ENCODE results near the gene MAN2A2.
"Not testable (repeated sequence)": the region's sequence is repeated elsewhere in the genome, so short reads cannot be mapped to it uniquely, and the experiment has no call there.

The MAN2A2 gene

DNA sequence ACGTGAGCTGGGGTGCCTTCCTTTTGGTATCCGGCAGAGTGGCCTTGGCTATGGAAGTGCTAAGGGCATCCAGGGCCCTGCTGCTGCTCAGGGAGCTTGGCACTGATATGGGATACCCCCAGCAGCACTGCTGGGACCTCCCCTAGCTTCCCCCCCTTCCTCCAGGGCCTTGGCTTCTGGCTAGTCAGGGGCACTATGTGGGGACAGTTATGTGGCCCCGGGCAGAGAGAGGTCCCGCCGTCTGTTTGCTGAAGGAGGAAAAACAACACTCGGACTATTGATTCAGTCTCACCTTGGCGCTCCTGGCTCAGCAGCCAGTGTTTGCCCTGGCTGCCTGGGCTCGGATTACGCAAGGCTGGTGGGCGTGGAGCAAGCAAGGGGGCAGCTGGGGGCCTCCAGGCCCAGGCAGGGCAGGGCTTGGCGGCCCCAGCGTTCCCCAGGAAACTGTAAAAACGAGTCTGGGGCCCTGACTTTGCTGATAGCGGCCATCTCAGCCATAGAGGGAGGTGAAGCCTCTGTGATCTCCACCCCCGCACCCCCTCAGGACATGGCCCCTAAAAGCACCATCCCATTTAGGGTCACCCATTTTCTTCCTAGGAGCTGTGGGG is 29.0 kb upstream of the MAN2A2 start:
- H3K9me3 ChIP-seq (ENCODE audit: control insufficient read depth, low read length) = no peaks in the 10 kb centered on the region
- peaks cover 19% of the 10 kb centered on the region for H3K36me3 ChIP-seq (ENCODE audit: control insufficient read depth, insufficient read depth, low read length)
- peak overlapping the region; percentile 11 for H3K9ac ChIP-seq (ENCODE audit: low read length)
- H3K4me1 ChIP-seq (ENCODE audit: control insufficient read depth, insufficient read depth, low read length) = peaks cover 39% of the 10 kb centered on the region
- no peaks in the 10 kb centered on the region for H3K27me3 ChIP-seq (ENCODE audit: control insufficient read depth, insufficient read depth, low read length)
- H3K4me3 ChIP-seq (ENCODE audit: low read length) = no peak overlapping the region

DNA sequence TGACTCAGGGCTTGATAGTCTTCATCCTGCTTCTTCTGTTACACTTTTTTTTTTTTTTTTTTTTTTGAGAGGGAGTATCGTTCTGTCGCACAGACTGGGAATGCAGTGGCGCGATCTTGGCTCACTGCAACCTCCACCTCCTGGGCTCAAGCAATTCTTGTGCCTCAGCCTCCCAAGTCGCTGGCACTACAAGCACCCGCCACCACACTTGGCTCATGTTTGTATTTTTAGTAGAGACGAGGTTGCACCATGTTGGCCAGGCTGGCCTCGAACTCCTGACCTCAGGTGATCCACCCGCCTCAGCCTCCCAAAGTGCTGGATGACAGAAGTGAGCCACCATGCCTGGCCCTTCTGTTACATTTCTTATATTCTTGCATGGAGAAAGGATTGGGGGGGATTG is 28.1 kb upstream of the MAN2A2 start:
- H3K9me3 ChIP-seq (ENCODE audit: control insufficient read depth, low read length); H3K9ac ChIP-seq (ENCODE audit: low read length); H3K4me3 ChIP-seq (ENCODE audit: low read length); H3K27me3 ChIP-seq (ENCODE audit: control insufficient read depth, insufficient read depth, low read length): not testable (repeated sequence)
- Histone ChIP-seq H3K36me3 (ENCODE audit: control insufficient read depth, insufficient read depth, low read length) (peaks cover 26% of the 10 kb centered on the region), H3K4me1 (ENCODE audit: control insufficient read depth, insufficient read depth, low read length) (peaks cover 30% of the 10 kb centered on the region)

DNA sequence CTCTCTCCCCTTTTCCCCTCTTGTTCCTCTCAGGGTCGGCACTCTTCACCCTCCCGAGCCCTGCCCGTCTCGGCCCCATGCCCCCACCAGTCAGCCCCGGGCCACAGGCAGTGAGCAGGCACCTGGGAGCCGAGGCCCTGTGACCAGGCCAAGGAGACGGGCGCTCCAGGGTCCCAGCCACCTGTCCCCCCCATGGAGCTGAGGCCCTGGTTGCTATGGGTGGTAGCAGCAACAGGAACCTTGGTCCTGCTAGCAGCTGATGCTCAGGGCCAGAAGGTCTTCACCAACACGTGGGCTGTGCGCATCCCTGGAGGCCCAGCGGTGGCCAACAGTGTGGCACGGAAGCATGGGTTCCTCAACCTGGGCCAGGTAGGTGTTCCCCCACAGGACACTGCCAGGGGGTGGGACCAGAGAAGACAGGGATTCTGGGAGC is 27.5 kb upstream of the MAN2A2 start:
- peaks cover 26% of the 10 kb centered on the region for H3K36me3 ChIP-seq (ENCODE audit: control insufficient read depth, insufficient read depth, low read length)
- no peaks in the 10 kb centered on the region for H3K27me3 ChIP-seq (ENCODE audit: control insufficient read depth, insufficient read depth, low read length)
- no peaks in the 10 kb centered on the region for H3K9me3 ChIP-seq (ENCODE audit: control insufficient read depth, low read length)
- peaks cover 24% of the 10 kb centered on the region for H3K4me1 ChIP-seq (ENCODE audit: control insufficient read depth, insufficient read depth, low read length)
- H3K4me3 ChIP-seq (ENCODE audit: low read length) = no peak overlapping the region
- H3K9ac ChIP-seq (ENCODE audit: low read length) = no peak overlapping the region

DNA sequence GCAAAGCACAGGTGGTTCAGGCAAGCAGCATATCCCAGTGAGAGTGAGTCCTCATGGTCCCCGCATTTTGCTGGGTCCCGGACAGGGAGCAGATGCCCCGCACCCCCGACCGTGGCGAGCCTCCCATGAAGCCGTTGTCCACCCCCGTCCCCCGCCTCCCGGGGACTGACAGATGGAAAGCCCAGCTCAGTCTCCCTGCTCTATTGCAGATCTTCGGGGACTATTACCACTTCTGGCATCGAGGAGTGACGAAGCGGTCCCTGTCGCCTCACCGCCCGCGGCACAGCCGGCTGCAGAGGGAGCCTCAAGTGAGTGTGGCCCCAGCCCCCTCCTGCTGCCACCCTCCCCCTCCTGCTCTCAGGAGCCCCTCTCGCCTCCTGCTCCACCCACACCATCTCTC is 27.1 kb upstream of the MAN2A2 start:
- H3K36me3 ChIP-seq (ENCODE audit: control insufficient read depth, insufficient read depth, low read length) = peaks cover 26% of the 10 kb centered on the region
- no peaks in the 10 kb centered on the region for H3K27me3 ChIP-seq (ENCODE audit: control insufficient read depth, insufficient read depth, low read length)
- no peaks in the 10 kb centered on the region for H3K9me3 ChIP-seq (ENCODE audit: control insufficient read depth, low read length)
- H3K4me3 ChIP-seq (ENCODE audit: low read length) = no peak overlapping the region
- H3K9ac ChIP-seq (ENCODE audit: low read length) = no peak overlapping the region
- peaks cover 22% of the 10 kb centered on the region for H3K4me1 ChIP-seq (ENCODE audit: control insufficient read depth, insufficient read depth, low read length)

DNA sequence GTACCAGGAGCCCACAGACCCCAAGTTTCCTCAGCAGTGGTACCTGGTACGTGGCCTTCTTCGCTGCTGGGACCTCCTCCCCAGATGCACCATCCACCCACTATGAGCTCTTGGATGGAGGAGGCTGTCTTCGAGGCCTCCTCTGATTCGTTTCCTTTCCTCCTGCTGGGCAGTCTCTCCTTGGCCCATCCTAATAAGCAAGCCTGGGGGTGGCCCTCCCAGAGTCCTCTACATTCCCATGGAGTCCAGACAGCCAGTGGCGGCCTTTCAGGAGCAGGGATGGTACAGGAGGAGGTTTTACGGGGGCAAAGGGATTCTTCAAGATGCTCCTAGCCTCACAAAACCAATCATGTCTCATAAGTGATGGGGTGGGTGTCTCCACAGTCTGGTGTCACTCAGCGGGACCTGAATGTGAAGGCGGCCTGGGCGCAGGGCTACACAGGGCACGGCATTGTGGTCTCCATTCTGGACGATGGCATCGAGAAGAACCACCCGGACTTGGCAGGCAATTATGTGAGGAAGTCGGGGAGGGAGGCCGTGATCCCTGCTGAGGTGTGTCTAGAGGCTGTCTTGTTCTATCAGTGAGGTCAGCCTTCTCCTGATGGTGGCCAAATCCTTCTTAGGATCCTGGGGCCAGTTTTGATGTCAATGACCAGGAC is 26.5 kb upstream of the MAN2A2 start:
- Histone ChIP-seq H3K36me3 (ENCODE audit: control insufficient read depth, insufficient read depth, low read length) (peaks cover 27% of the 10 kb centered on the region), H3K4me3 (ENCODE audit: low read length) (no peak overlapping the region), H3K4me1 (ENCODE audit: control insufficient read depth, insufficient read depth, low read length) (peaks cover 22% of the 10 kb centered on the region), H3K9ac (ENCODE audit: low read length) (no peak overlapping the region), H3K27me3 (ENCODE audit: control insufficient read depth, insufficient read depth, low read length) (no peaks in the 10 kb centered on the region), H3K9me3 (ENCODE audit: control insufficient read depth, low read length) (no peaks in the 10 kb centered on the region)

DNA sequence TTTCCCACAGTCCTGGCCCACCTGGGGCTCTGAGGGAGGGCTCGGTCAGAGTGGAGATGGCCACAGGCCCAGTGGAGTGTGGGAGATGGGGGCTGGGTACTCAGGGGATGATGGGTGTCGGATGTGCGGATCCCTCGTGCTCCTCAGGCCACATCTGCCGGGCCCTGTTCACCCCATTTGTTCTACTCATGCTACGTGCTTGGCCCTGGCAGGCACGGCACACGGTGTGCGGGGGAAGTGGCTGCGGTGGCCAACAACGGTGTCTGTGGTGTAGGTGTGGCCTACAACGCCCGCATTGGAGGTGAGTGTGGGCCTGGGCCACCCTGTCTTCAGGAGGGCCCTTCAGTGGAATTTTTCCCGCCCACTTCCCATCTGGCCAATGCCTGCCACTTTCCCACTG is 25.8 kb upstream of the MAN2A2 start:
- Histone ChIP-seq H3K9me3 (ENCODE audit: control insufficient read depth, low read length) (no peaks in the 10 kb centered on the region), H3K27me3 (ENCODE audit: control insufficient read depth, insufficient read depth, low read length) (no peaks in the 10 kb centered on the region), H3K4me3 (ENCODE audit: low read length) (no peak overlapping the region), H3K9ac (ENCODE audit: low read length) (no peak overlapping the region), H3K4me1 (ENCODE audit: control insufficient read depth, insufficient read depth, low read length) (peaks cover 22% of the 10 kb centered on the region), H3K36me3 (ENCODE audit: control insufficient read depth, insufficient read depth, low read length) (peaks cover 33% of the 10 kb centered on the region)

DNA sequence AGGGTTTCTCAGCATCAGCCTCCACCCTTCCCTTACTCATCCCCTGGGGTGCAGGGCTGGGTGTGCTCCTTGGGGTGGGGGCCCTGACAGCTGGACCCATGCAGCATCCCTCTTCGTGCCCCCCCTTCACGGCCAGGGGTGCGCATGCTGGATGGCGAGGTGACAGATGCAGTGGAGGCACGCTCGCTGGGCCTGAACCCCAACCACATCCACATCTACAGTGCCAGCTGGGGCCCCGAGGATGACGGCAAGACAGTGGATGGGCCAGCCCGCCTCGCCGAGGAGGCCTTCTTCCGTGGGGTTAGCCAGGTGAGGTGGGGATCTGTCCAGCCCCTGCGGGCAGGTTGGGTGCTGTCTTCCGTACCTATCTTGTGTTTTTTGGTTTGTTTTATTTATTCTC is 25.1 kb upstream of the MAN2A2 start:
- peaks cover 34% of the 10 kb centered on the region for H3K36me3 ChIP-seq (ENCODE audit: control insufficient read depth, insufficient read depth, low read length)
- no peaks in the 10 kb centered on the region for H3K27me3 ChIP-seq (ENCODE audit: control insufficient read depth, insufficient read depth, low read length)
- H3K4me1 ChIP-seq (ENCODE audit: control insufficient read depth, insufficient read depth, low read length) = peaks cover 20% of the 10 kb centered on the region

DNA sequence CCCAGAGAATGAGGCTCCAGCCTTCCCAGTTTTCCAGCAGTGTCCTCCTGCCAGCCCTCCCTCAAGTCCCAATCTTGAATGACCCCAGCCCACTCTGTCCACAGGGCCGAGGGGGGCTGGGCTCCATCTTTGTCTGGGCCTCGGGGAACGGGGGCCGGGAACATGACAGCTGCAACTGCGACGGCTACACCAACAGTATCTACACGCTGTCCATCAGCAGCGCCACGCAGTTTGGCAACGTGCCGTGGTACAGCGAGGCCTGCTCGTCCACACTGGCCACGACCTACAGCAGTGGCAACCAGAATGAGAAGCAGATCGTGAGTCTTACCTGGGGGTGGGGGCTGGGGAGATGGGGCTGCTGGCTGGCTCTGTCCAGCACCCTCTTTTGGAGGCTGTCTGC is 24.4 kb upstream of the MAN2A2 start:
- Histone ChIP-seq H3K9ac (ENCODE audit: low read length) (no peak overlapping the region), H3K9me3 (ENCODE audit: control insufficient read depth, low read length) (no peaks in the 10 kb centered on the region), H3K36me3 (ENCODE audit: control insufficient read depth, insufficient read depth, low read length) (peaks cover 34% of the 10 kb centered on the region), H3K4me1 (ENCODE audit: control insufficient read depth, insufficient read depth, low read length) (peaks cover 20% of the 10 kb centered on the region), H3K27me3 (ENCODE audit: control insufficient read depth, insufficient read depth, low read length) (no peaks in the 10 kb centered on the region), H3K4me3 (ENCODE audit: low read length) (no peak overlapping the region)

More for the DNA sequence above, 25.1 kb upstream of the MAN2A2 start:
- Histone ChIP-seq H3K9me3 (ENCODE audit: control insufficient read depth, low read length) (no peaks in the 10 kb centered on the region), H3K9ac (ENCODE audit: low read length) (no peak overlapping the region), H3K4me3 (ENCODE audit: low read length) (no peak overlapping the region)

DNA sequence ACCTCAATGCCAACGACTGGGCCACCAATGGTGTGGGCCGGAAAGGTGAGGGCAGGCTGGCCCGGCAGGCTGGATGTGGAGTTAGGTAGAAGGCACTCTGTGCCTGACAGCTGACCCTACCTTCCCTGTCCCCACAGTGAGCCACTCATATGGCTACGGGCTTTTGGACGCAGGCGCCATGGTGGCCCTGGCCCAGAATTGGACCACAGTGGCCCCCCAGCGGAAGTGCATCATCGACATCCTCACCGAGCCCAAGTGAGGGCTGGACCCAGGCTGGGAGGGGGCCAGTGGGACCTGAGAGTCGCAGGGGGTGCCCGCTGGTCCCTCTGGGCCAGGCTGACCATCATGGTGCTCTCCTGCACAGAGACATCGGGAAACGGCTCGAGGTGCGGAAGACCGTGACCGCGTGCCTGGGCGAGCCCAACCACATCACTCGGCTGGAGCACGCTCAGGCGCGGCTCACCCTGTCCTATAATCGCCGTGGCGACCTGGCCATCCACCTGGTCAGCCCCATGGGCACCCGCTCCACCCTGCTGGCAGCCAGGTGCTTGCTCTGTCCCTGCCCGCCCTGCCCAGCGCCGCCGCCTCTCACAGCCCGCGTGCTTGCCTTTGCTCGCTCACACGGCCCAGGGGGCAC is 23.3 kb upstream of the MAN2A2 start:
- no peaks in the 10 kb centered on the region for H3K27me3 ChIP-seq (ENCODE audit: control insufficient read depth, insufficient read depth, low read length)
- peaks cover 20% of the 10 kb centered on the region for H3K4me1 ChIP-seq (ENCODE audit: control insufficient read depth, insufficient read depth, low read length)
- H3K9ac ChIP-seq (ENCODE audit: low read length) = no peak overlapping the region
- no peaks in the 10 kb centered on the region for H3K9me3 ChIP-seq (ENCODE audit: control insufficient read depth, low read length)
- H3K4me3 ChIP-seq (ENCODE audit: low read length) = no peak overlapping the region
- H3K36me3 ChIP-seq (ENCODE audit: control insufficient read depth, insufficient read depth, low read length) = peaks cover 34% of the 10 kb centered on the region

DNA sequence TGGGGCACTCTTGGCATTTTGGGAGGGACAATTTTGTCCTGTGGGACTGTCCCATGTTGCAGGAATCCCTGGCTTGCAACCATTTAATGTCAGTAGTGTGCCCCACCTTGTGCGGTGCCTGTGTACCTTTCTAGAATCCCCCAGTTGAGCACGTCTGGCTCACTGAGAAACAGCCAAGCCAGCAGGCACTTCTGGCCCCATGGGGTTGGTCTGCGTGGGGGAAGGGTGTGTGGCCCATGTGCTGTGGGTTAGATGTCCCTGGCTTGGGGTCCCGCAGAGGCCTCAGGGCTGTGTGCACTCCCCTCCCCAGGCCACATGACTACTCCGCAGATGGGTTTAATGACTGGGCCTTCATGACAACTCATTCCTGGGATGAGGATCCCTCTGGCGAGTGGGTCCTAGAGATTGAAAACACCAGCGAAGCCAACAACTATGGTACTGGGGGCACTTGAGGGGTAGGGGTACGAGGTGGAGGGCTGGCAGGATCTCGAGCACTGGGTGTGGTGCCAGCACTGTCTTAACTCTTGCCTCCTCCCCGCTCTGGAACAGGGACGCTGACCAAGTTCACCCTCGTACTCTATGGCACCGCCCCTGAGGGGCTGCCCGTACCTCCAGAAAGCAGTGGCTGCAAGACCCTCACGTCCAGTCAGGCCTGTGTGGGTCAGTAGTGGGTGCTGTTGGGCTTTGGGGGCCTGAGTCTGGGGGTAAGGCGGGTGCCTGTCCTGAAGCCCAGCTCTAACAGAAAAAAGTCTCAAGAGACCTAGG is 22.5 kb upstream of the MAN2A2 start:
- no peak overlapping the region for H3K9ac ChIP-seq (ENCODE audit: low read length)
- H3K4me1 ChIP-seq (ENCODE audit: control insufficient read depth, insufficient read depth, low read length) = peaks cover 27% of the 10 kb centered on the region
- no peaks in the 10 kb centered on the region for H3K9me3 ChIP-seq (ENCODE audit: control insufficient read depth, low read length)
- no peak overlapping the region for H3K4me3 ChIP-seq (ENCODE audit: low read length)
- peaks cover 34% of the 10 kb centered on the region for H3K36me3 ChIP-seq (ENCODE audit: control insufficient read depth, insufficient read depth, low read length)
- H3K27me3 ChIP-seq (ENCODE audit: control insufficient read depth, insufficient read depth, low read length) = no peaks in the 10 kb centered on the region

DNA sequence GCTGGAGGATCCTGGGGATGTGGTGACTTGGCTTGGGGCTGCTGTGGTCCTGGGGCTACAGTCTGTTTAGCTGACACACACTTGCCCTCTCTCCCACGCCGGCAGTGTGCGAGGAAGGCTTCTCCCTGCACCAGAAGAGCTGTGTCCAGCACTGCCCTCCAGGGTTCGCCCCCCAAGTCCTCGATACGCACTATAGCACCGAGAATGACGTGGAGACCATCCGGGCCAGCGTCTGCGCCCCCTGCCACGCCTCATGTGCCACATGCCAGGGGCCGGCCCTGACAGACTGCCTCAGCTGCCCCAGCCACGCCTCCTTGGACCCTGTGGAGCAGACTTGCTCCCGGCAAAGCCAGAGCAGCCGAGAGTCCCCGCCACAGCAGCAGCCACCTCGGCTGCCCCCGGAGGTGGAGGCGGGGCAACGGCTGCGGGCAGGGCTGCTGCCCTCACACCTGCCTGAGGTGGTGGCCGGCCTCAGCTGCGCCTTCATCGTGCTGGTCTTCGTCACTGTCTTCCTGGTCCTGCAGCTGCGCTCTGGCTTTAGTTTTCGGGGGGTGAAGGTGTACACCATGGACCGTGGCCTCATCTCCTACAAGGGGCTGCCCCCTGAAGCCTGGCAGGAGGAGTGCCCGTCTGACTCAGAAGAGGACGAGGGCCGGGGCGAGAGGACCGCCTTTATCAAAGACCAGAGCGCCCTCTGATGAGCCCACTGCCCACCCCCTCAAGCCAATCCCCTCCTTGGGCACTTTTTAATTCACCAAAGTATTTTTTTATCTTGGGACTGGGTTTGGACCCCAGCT is 21.7 kb upstream of the MAN2A2 start:
- H3K27me3 ChIP-seq (ENCODE audit: control insufficient read depth, insufficient read depth, low read length) = no peaks in the 10 kb centered on the region
- peaks cover 29% of the 10 kb centered on the region for H3K36me3 ChIP-seq (ENCODE audit: control insufficient read depth, insufficient read depth, low read length)
- no peak overlapping the region for H3K4me3 ChIP-seq (ENCODE audit: low read length)
- no peak overlapping the region for H3K9ac ChIP-seq (ENCODE audit: low read length)
- H3K4me1 ChIP-seq (ENCODE audit: control insufficient read depth, insufficient read depth, low read length) = peaks cover 34% of the 10 kb centered on the region
- H3K9me3 ChIP-seq (ENCODE audit: control insufficient read depth, low read length) = no peaks in the 10 kb centered on the region

Data from mucosa of stomach (tissue), 1 donor.